HepG2 (cell line): ENCODE data around the gene TIPRL. TPM values are rescaled to one million over a fixed set of nuclear protein-coding genes. Genes with fewer than 3 reads are reported as not detected.

ENCODE experiments used
- CEBPG ChIP-seq: IDR thresholded peaks from 2 replicates; pipeline ENCODE4 v1.6.1; 2016
- FOSL2 ChIP-seq: sonication (generic); formaldehyde crosslinking; IDR thresholded peaks from 2 replicates; pipeline ENCODE4 v1.4.0; 2020; ENCODE audit warnings: missing genetic modification reagents
- FOXM1 ChIP-seq: sonication (generic); formaldehyde crosslinking; IDR thresholded peaks from 2 replicates; pipeline ENCODE4 v1.5.0; 2020; ENCODE audit warnings: missing genetic modification reagents
- KAT8 ChIP-seq: IDR thresholded peaks from 2 replicates; pipeline ENCODE4 v1.6.1; 2016; ENCODE audit warnings: missing genetic modification reagents, missing compliant biosample characterization
- RCOR2 ChIP-seq: IDR thresholded peaks from 2 replicates; pipeline ENCODE4 v1.6.1; 2016; ENCODE audit warnings: missing biosample characterization, missing genetic modification reagents
- SAP130 ChIP-seq: IDR thresholded peaks from 2 replicates; pipeline ENCODE4 v1.6.1; 2016; ENCODE audit warnings: low read depth
- SKI ChIP-seq: fragments of 450-650 bp; IDR thresholded peaks from one replicate; pipeline ENCODE4 v1.6.1; 2018; ENCODE audit warnings: mild to moderate bottlenecking; ENCODE audit not compliant: partially characterized antibody
- TAF1 ChIP-seq: sonication (generic); formaldehyde crosslinking; IDR thresholded peaks from 2 replicates; pipeline ENCODE4 v1.4.0; 2020; ENCODE audit warnings: missing genetic modification reagents
- TARDBP ChIP-seq: sonication (generic); formaldehyde crosslinking; IDR thresholded peaks from 2 replicates; pipeline ENCODE4 v1.8.0; 2022; ENCODE audit warnings: mild to moderate bottlenecking, missing genetic modification reagents
- TCF7 ChIP-seq: sonication (generic); IDR thresholded peaks from 2 replicates; pipeline ENCODE4 v1.6.1; 2016; ENCODE audit warnings: antibody characterized with exemption, low read depth
- ZNF101 ChIP-seq: sonication (generic); formaldehyde crosslinking; IDR thresholded peaks from 2 replicates; pipeline ENCODE4 v1.4.0; 2020; ENCODE audit warnings: mild to moderate bottlenecking, low read depth, missing genetic modification reagents, borderline replicate concordance
- ZNF331 ChIP-seq: sonication (generic); formaldehyde crosslinking; IDR thresholded peaks from 2 replicates; pipeline ENCODE4 v1.4.0; 2020; ENCODE audit warnings: missing genetic modification reagents
- ZNF333 ChIP-seq: sonication (generic); formaldehyde crosslinking; IDR thresholded peaks from 2 replicates; pipeline ENCODE4 v1.4.0; 2020; ENCODE audit warnings: mild to moderate bottlenecking, missing genetic modification reagents, borderline replicate concordance
- ZNF619 ChIP-seq: sonication (generic); formaldehyde crosslinking; IDR thresholded peaks from 2 replicates; pipeline ENCODE4 v1.4.0; 2020; ENCODE audit warnings: mild to moderate bottlenecking, missing genetic modification reagents
- polyA plus RNA-seq, 8 experiments: library from polyadenylated mRNA; depleted of rRNA in 3 of 8; stranded (reverse) in 7 of 8; unstranded in 1 of 8; fragments of >200 nt; fragmentation: Illumina TruSeq in 4 of 8; extraction: Trizol in 4 of 8; gene quantifications; 2 replicates each; pipeline versions ENCODE4 v1.2.1 to v1.2.3, GENCODE V29; 2011 to 2016; ENCODE audit warnings: low read depth in 4 of 8, missing spikeins in 1 of 8, mixed read lengths in 1 of 8; ENCODE audit not compliant: insufficient read depth in 1 of 8
- total RNA-seq, 5 experiments: library from RNA; depleted of rRNA; stranded (reverse); fragments of >200 nt; fragmentation: Illumina TruSeq; extraction: Trizol; gene quantifications; 2 replicates each; pipeline ENCODE4 v1.2.3, GENCODE V29; 2016; ENCODE audit warnings: low read depth in 1 of 5
- TF ChIP-seq, protein P1 (sequence below): sonication (generic); formaldehyde crosslinking; conservative IDR thresholded peaks from 2 replicates; pipeline ENCODE4 v1.5.0; 2020; ENCODE audit warnings: missing genetic modification reagents
- TF ChIP-seq, protein P2 (sequence below): IDR thresholded peaks from 2 replicates; pipeline ENCODE4 v1.6.1; 2018; ENCODE audit warnings: missing genetic modification reagents
- TF ChIP-seq, protein P3 (sequence below): fragments of 450-650 bp; IDR thresholded peaks from 2 replicates; pipeline ENCODE4 v1.6.1; 2016
- TF ChIP-seq, protein P4 (sequence below): sonication (generic); formaldehyde crosslinking; IDR thresholded peaks from 2 replicates; pipeline ENCODE4 v1.8.1; 2023; ENCODE audit warnings: mild to moderate bottlenecking, moderate library complexity, missing genetic modification reagents
- TF ChIP-seq, protein P5 (sequence below): sonication (generic); formaldehyde crosslinking; IDR thresholded peaks from 2 replicates; pipeline ENCODE4 v1.5.0; 2020; ENCODE audit warnings: mild to moderate bottlenecking, missing genetic modification reagents
- TF ChIP-seq, protein P6 (sequence below): sonication (generic); formaldehyde crosslinking; IDR thresholded peaks from 2 replicates; pipeline ENCODE4 v1.4.0; 2020; ENCODE audit warnings: missing genetic modification reagents

The TIPRL gene
- total and polyA plus RNA-seq, 2 of the 13 experiments (the other 11 are each of a cell fraction or from before 2014, with no cell fraction given): 10.1 to 22.8 TPM

DNA sequence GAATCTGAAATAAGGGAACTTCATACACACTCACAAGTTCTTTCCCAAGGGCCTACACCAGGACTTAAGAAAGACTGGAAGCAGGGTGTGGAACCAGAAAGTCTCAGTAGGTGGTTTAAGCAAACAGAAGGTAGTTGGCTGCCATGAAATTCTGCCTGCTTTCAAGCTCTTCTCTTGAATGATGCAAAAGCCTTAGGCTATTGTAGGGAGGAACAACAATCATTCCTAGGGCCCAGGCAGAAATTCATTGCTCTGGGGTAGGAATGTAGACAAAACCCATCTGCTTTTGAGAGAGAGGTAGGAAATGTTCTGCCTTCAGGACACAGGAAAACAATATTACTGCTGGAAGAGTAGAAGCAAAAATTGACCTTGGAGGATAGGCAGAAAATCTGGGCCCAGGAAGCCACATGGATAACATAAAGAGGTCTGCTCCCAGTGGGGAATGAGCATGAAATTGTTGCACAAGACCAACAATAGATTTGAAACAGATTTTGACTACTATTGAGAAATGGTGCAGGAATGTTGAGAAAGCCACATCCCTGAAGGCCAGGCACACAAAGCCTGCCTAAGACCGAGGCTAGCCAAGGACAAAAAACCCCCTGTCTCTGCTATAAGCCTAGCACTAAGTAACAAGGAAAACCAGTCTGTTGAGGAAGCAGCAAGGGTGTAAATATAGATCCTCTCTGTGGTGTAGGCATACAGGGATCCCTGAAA is 24.3 kb downstream of the TIPRL start (continued):
- TF ChIP-seq, protein P1, sequence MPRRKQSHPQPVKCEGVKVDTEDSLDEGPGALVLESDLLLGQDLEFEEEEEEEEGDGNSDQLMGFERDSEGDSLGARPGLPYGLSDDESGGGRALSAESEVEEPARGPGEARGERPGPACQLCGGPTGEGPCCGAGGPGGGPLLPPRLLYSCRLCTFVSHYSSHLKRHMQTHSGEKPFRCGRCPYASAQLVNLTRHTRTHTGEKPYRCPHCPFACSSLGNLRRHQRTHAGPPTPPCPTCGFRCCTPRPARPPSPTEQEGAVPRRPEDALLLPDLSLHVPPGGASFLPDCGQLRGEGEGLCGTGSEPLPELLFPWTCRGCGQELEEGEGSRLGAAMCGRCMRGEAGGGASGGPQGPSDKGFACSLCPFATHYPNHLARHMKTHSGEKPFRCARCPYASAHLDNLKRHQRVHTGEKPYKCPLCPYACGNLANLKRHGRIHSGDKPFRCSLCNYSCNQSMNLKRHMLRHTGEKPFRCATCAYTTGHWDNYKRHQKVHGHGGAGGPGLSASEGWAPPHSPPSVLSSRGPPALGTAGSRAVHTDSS (CRISPR knock-in tag): no peak
- TF ChIP-seq, protein P2, sequence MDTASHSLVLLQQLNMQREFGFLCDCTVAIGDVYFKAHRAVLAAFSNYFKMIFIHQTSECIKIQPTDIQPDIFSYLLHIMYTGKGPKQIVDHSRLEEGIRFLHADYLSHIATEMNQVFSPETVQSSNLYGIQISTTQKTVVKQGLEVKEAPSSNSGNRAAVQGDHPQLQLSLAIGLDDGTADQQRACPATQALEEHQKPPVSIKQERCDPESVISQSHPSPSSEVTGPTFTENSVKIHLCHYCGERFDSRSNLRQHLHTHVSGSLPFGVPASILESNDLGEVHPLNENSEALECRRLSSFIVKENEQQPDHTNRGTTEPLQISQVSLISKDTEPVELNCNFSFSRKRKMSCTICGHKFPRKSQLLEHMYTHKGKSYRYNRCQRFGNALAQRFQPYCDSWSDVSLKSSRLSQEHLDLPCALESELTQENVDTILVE (CRISPR knock-in tag): no peak
- TF ChIP-seq ZNF101 (CRISPR knock-in tag) (no peak), ZNF331 (CRISPR knock-in tag) (0 out of 2 replicates have a peak, but pooled peaks have one; percentile 47), ZNF333 (no peak), KAT8 (CRISPR knock-in tag) (0 out of 2 replicates have a peak, but pooled peaks have one; percentile 32), TCF7 (no peak), SAP130 (no peak), SKI (no peak), FOXM1 (CRISPR knock-in tag) (no peak), TARDBP (CRISPR knock-in tag) (peak; percentile 55; the same call in 1 of the 2 replicates), RCOR2 (CRISPR knock-in tag) (0 out of 2 replicates have a peak, but pooled peaks have one; percentile 28), TAF1 (no peak), FOSL2 (CRISPR knock-in tag) (peak; percentile 54), ZNF619 (CRISPR knock-in tag) (no peak), CEBPG (CRISPR knock-in tag) (peak; percentile 95)
- TF ChIP-seq, protein P3, sequence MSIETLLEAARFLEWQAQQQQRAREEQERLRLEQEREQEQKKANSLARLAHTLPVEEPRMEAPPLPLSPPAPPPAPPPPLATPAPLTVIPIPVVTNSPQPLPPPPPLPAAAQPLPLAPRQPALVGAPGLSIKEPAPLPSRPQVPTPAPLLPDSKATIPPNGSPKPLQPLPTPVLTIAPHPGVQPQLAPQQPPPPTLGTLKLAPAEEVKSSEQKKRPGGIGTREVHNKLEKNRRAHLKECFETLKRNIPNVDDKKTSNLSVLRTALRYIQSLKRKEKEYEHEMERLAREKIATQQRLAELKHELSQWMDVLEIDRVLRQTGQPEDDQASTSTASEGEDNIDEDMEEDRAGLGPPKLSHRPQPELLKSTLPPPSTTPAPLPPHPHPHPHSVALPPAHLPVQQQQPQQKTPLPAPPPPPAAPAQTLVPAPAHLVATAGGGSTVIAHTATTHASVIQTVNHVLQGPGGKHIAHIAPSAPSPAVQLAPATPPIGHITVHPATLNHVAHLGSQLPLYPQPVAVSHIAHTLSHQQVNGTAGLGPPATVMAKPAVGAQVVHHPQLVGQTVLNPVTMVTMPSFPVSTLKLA: no peak
- TF ChIP-seq, protein P4, sequence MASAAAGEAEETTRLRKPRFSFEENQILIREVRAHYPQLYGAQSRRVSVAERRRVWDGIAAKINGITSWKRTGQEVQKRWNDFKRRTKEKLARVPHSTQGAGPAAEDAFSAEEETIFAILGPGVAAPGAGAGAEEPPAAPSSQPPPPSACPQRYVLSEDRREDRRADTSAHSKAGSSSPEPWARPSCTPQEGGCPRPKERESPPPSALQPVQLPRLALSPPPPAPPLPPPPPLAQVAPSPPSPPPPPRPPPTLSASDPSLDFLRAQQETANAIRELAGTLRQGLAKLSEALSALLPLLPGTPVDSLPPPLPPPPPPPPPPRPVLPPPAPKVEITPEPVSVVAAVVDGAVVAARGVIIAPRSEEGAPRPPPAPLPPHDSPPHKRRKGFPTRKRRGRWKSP (CRISPR knock-in tag): peak; percentile 27; the same call in 1 of the 2 replicates
- TF ChIP-seq, protein P5, sequence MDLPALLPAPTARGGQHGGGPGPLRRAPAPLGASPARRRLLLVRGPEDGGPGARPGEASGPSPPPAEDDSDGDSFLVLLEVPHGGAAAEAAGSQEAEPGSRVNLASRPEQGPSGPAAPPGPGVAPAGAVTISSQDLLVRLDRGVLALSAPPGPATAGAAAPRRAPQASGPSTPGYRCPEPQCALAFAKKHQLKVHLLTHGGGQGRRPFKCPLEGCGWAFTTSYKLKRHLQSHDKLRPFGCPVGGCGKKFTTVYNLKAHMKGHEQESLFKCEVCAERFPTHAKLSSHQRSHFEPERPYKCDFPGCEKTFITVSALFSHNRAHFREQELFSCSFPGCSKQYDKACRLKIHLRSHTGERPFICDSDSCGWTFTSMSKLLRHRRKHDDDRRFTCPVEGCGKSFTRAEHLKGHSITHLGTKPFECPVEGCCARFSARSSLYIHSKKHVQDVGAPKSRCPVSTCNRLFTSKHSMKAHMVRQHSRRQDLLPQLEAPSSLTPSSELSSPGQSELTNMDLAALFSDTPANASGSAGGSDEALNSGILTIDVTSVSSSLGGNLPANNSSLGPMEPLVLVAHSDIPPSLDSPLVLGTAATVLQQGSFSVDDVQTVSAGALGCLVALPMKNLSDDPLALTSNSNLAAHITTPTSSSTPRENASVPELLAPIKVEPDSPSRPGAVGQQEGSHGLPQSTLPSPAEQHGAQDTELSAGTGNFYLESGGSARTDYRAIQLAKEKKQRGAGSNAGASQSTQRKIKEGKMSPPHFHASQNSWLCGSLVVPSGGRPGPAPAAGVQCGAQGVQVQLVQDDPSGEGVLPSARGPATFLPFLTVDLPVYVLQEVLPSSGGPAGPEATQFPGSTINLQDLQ (CRISPR knock-in tag): no peak
- TF ChIP-seq, protein P6, sequence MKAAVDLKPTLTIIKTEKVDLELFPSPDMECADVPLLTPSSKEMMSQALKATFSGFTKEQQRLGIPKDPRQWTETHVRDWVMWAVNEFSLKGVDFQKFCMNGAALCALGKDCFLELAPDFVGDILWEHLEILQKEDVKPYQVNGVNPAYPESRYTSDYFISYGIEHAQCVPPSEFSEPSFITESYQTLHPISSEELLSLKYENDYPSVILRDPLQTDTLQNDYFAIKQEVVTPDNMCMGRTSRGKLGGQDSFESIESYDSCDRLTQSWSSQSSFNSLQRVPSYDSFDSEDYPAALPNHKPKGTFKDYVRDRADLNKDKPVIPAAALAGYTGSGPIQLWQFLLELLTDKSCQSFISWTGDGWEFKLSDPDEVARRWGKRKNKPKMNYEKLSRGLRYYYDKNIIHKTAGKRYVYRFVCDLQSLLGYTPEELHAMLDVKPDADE (CRISPR knock-in tag): no peak
